Stromal cell of bone marrow (primary cell): ENCODE data around the gene EMP2.
"Not testable (repeated sequence)": the region's sequence is repeated elsewhere in the genome, so short reads cannot be mapped to it uniquely, and the experiment has no call there.

Experiments
- DNase-seq: peaks from one replicate; pipeline ENCODE4 v3.0.0-alpha.2; 2012; ENCODE audit warnings: low read depth

Gene EMP2

GRCh38 chr16:10552281-10552680 is 28.1 kb downstream of the EMP2 start:
- DNase-seq, result no peak

DNA sequence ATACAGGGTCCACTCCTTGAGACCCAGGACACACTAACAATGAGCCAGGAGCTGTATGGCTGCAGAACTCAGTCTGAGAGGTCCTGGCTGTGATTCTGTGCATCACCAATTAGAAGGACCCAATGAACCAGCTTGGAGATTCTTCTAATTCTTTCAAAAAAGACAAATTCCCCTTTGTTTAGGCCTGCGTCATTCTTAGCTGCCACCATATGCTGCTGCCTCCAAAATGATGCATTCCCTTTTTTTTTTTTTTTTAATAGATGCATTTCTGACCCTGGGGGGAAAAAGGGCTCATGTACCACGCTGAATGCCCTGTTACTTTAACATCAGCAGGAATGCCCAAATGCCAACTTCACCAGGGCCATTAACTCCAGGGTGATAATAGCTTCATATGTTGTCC is 28.5 kb downstream of the EMP2 start:
- no peak for DNase-seq

GRCh38 chr16:10548404-10548803 is 32.0 kb downstream of the EMP2 start:
- DNase-seq, result no peak

DNA sequence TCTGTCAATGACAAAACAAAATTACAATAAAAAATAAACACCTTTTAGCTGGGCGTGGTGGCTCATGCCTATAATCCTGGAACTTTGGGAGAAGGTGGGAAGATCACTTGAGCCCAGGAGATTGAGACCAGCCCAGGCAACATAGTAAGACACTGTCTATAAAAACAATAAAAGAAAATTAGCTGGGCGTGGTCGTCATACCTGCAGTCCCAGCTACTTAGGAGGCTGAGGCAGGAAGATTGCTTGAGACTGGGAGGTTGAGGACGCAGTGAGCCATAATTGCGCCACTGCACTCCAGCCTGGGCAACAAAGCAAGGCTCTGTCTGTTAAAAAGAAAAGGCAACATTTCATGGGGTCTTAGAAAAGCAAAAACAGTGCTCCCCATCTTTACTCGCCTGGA is 32.7 kb downstream of the EMP2 start:
- no peak for DNase-seq

DNA sequence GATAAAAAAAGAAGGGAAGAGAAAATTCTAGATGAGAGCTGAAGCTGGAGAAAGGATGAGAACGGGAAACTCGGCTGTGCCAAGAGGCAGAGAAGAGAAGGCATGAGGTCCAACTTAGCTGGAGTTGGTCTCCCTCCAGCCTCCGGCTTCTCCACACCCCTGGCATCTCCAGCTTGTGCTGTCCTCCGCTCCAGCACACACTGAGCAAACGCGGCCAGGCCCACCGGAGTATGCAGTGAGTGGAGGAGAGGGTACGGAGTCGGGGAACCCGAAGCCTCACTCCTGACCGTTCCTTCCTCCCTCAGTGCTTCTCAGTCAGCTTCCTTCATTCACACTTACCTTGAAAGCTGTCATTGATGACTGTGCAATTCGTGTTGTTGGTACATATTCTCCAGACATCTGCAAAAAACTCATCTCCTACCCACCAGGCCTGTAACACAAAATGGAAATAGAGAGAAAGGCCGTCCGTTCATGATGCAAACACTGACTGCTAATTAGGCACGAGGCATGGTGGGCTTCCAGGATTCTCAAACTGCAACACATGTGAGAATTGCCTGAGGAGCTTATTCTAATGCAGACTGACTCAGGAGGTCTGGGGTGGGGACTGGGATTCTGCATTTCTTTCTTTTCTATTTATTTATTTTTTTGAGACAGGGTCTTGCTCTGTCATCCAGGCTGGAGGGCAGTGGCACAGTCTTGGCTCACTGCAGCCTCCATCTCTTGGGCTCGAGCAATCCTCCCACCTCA is 37.0 kb downstream of the EMP2 start:
- no peak for DNase-seq

- DNase-seq, result no peak
Measured at GRCh38 chr16:10541366-10541765, 39.0 kb downstream of the EMP2 start.

DNA sequence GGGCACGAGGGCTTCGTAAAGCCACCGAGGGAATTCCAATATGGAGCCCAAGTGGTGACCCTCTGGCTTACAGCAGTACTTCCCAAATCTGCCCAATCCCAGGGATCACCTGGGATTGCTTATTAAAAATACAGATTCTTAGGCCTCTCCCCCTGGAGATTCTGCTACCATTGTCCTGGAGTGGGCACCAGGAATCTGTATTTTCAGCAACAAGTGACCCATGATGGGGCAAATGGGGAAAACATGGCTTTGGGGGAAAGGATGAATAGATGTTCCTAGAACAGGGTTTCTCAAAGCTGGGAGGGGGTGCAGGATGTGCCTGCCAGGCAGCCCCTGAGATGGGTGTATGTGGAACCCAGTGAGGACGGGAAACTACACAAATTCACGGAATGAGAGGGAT is 40.6 kb downstream of the EMP2 start:
- DNase-seq, result no peak

DNA sequence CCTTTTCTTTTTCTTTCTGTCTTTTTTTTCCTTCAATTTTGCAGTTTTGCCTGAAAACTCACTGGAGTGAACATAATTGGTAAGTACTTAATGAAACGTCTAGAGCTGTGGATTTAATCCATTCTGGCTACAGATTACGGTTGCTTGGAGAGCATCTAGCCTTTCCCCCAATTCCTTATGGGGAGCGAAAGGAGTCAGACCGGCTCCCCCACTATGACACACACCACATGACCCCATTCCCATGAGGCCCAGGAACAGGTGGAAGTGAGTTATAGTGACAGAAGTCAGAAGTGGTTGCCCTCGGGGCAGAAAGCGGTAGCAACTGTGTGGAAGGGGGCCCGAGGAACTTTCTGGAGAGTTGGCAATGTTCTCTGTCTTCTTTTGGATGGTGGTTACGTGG is 41.2 kb downstream of the EMP2 start:
- DNase-seq, result no peak

- DNase-seq, result no peak
Measured at GRCh38 chr16:10538583-10538982, 41.8 kb downstream of the EMP2 start.

DNA sequence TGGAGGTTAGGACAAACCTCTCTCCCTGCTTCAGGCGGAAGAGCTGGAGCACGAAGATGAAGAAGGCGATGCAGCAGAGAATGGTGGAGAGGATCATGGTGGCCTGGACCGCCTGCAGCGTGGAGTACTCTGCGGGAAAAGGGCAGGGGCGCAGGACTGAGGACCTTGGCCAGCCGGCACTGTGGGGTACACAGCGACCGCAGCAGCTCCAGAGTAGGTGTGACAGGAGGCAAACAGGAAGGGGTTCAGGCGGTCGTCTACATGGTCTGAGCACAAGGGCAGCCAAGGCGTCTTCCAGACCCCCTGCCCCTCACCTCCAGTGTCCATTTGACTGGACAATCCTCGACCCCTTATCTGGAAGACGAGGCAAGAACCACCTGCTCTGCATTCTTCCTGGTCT is 42.5 kb downstream of the EMP2 start:
- no peak for DNase-seq

DNA sequence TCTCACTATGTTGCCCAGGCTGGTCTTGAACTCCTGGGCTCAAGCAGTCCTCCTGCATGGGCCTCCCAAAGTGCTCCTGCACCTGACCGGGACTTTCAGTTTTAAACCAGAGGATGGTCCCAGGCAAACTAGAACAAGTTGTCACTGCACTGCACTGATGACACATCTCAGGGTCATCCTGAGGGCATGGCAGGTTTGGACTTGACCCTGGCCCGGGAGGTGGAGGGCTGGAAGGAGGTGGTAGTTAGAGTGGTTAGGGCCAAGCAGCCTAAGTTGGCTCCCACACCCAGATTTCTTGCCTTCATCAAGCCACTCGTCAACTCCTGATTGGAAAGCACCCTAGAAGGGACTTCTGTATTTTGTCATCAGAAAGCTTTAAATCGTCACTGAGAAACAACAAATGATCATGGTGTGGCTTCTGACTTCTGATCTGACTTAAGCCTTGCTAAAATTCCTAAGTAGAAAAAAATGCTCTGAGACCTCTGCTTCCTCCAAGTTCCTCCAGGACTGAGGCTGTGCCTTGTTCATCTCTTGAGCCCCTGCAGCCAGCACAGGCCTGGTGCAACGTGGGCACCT is 43.5 kb downstream of the EMP2 start:
- no peak for DNase-seq

GRCh38 chr16:10536328-10536727 is 44.1 kb downstream of the EMP2 start:
- DNase-seq, result not testable (repeated sequence)

- DNase-seq, result no peak
Measured at GRCh38 chr16:10535461-10535860, 44.9 kb downstream of the EMP2 start.

- no peak for DNase-seq
Measured at GRCh38 chr16:10534748-10535147, 45.6 kb downstream of the EMP2 start.

DNA sequence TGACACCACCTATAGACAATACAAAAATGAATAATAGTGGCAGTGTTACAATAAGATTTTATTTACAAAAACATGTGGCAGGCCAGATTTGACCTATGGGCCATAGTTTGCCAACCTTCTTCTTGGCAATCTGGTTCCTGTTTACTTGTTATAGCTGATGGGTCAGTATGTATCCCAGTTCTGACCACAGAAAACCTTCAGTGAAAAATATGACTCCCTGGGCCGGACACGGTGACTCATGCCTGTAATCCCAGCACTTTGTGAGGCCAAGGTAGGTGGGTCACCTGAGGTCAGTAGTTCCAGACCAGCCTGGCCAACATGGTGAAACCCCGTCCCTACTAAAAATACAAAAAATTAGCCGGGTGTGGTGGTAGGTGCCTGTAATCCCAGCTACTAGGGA is 46.8 kb downstream of the EMP2 start:
- DNase-seq, result not testable (repeated sequence)

DNA sequence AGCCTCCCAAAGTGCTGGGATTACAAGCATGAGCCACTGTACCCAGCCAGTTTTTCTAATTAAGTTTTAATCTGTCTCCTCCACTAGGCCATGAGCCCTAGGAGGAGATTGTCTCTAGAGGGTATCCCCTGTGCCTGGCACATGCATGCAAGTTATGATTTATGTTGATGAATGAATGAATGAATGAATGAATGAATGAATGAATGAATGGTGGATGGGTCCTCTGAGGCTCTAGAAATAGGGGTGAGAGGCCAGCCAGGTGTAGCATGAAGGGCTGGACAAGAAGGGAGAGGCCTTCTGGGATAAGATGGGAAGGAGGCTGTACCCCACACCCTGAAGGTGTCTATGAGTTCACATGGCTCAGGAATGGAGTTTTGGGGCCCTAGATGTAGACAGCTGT is 48.8 kb downstream of the EMP2 start:
- DNase-seq, result no peak

DNA sequence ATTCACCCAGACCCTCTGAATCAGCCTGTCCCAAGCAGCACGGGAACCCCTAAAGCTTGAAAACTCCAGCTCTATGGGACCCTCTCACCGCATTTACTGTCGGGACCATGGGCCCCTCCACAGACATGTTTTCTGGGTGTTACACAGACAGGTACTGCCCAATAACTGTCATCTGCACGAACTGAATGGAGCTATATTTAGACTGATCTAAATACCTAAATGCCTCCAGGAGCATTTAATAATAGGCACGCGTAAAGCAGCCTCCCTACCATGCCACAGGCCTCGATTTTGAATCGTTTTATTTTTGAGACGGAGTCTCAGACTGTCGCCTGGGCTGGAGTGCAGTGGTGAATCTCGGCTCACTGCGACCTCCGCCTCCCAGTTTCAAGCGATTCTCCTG is 49.7 kb downstream of the EMP2 start:
- no peak for DNase-seq

GRCh38 chr16:10529895-10530669 is 50.3 kb downstream of the EMP2 start:
- no peak for DNase-seq

GRCh38 chr16:10528635-10529034 is 51.8 kb downstream of the EMP2 start:
- DNase-seq, result no peak

DNA sequence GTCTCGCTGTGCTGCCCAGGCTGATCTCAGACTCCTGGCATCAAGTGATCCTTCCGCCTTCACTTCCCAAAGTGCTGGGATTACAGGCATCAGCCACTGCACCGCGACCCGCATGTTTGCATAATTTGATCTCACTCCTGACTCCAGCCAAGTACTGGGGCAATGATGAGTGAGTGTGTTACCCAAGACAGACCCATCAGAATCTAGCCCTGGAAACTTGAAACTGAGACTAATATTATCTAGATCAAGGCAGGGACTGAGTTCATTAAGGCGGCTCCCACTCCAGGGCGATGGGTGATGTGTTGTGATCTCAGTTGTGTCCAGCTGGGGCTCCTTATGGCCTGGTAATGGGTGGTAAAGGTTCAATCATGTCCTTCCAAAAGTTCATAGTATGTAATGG is 53.4 kb downstream of the EMP2 start:
- DNase-seq, result no peak

DNA sequence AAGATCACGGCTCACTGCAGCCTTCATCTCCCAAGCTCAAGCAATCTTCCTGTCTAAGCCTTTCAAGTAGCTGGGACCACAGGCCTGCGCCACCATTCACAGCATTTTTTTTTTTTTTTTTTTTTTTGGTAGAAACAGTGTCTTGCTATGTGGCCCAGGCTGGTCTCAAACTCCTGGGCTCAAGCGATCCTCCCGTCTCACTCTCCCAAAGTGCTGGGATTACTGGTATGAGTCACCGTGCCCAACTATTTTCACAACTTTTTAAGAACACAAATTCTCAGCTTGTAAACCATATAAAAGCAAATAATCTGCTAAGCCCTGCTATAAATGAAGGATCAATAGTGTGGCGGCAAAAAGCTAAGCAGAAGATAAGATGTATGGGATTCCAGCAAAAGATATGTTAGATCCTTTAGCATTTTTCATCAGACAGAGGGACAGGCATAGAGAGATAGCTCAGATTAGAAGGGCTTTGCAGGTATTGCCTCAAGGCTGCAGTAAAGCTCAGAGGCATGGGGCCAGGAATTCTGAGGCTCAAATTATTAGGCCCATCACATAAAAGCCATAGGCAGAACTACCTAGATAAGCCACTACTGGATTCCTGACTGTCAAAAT is 55.1 kb downstream of the EMP2 start:
- no peak for DNase-seq

DNA sequence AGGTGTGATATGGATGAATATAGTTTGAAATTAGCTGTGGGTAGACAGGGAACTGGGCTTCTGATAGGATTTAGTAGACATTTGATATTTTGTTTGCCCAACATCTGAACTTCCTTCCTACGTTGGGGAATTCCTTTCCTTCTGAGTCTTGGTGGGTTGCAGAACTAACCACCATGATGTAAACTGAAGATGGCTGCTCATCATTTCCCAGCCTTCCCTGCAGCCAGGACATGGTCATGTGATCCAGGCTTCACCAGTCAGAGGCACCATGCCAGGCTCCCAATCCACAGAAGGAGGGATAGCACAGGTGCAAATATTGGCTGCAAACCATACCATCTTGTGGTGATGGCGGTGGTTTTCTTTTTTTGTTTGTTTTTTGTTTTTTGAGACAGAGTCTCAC is 57.4 kb downstream of the EMP2 start:
- no peak for DNase-seq

- peak; percentile 54 for DNase-seq
Measured at GRCh38 chr16:10521681-10522274, 58.6 kb downstream of the EMP2 start.
